Uterus (tissue), 4 donors: ENCODE results near the gene JADE3. TPM values are rescaled to one million over a fixed set of nuclear protein-coding genes. Genes with fewer than 3 reads are reported as not detected.
A peak's percentile ranks its signal among the peaks of the same experiment; 100 is the strongest.

ENCODE experiments used
- DNase-seq, 2 donors: peaks; one replicate each; pipeline ENCODE4 v3.0.0-alpha.2; 2019 to 2020
- H3K27ac ChIP-seq, 2 donors: fragments of 200-600 bp; sonication (generic); 1 replicate in 1 of 2; 2 replicates in 1 of 2; pipeline ENCODE4 v1.5.1; 2016 to 2018
- H3K27me3 ChIP-seq, 2 donors: fragments of 200-600 bp; sonication (generic); one replicate each; pipeline ENCODE4 v1.5.1; 2018 to 2019; ENCODE audit warnings: control low read depth in 1 of 2
- H3K36me3 ChIP-seq, 2 donors: fragments of 200-600 bp; sonication (generic); one replicate each; pipeline ENCODE4 v1.5.1; 2019; ENCODE audit warnings: control low read depth in 1 of 2
- H3K4me1 ChIP-seq, 2 donors: fragments of 200-600 bp; sonication (generic); one replicate each; pipeline ENCODE4 v1.5.1; 2018 to 2019; ENCODE audit warnings: control low read depth in 1 of 2
- H3K4me3 ChIP-seq, 2 donors: fragments of 200-600 bp; sonication (generic); 1 replicate in 1 of 2; 2 replicates in 1 of 2; pipeline ENCODE4 v1.5.1; 2018 to 2019; ENCODE audit warnings: mild to moderate bottlenecking in 1 of 2
- H3K9me3 ChIP-seq, 2 donors: fragments of 200-600 bp; sonication (generic); one replicate each; pipeline ENCODE4 v1.5.1; 2019; ENCODE audit warnings: control low read depth in 1 of 2
- CTCF ChIP-seq, 4 experiments: fragments of 200-600 bp in 2 of 4; fragments of 450-650 bp in 2 of 4; sonication (generic) in 2 of 4; IDR thresholded peaks; one replicate each; pipeline ENCODE4 v1.5.1; 2016 to 2019; ENCODE audit warnings: antibody characterized with exemption in 4 of 4, mild to moderate bottlenecking in 2 of 4, moderate library complexity in 1 of 4
- POLR2A ChIP-seq, 2 donors: fragments of 450-650 bp; IDR thresholded peaks; one replicate each; pipeline ENCODE4 v1.6.1; 2016; ENCODE audit warnings: antibody characterized with exemption in 2 of 2, mild to moderate bottlenecking in 1 of 2, moderate library complexity in 1 of 2
- intact Hi-C: fragments of 100-400 bp; cut with DNase I; formaldehyde crosslinking; loops from one replicate; pipeline ENCODE4 v1.15.1; 2023; ENCODE audit warnings: low total_unique reads
- total RNA-seq, 4 donors: library from RNA; depleted of rRNA in 3 of 4; stranded (reverse); fragments of >200 nt in 3 of 4; gene quantifications; one replicate each; pipeline versions ENCODE4 v1.1.0 to v1.2.4, GENCODE V29; 2014 to 2023
- donor health status: DM: yes; HTN: yes; CAD: no.

Gene JADE3
- total RNA-seq, 4 donors from 2014 or later: 6.9 to 15.5 (median 10.2) TPM

GRCh38 chrX:47091149-47091775, 179.0 kb downstream of the JADE3 start:
- DNase-seq: no peak
- intact Hi-C loops: no loop called here
- no peak overlapping the region for H3K4me3 ChIP-seq
- H3K9me3 ChIP-seq: no peaks in the 10 kb centered on the region
- no peaks in the 10 kb centered on the region for H3K27me3 ChIP-seq
- TF ChIP-seq POLR2A (IDR thresholded peaks at IDR 0.05) (no peak), CTCF (IDR thresholded peaks at IDR 0.05) (no peak)
- no peaks in the 10 kb centered on the region for H3K36me3 ChIP-seq
- H3K4me1 ChIP-seq: no peaks in the 10 kb centered on the region
- no peak overlapping the region for H3K27ac ChIP-seq

GRCh38 chrX:47093248-47093647, 181.0 kb downstream of the JADE3 start:
- no peaks in the 10 kb centered on the region for H3K36me3 ChIP-seq
- TF ChIP-seq CTCF (IDR thresholded peaks at IDR 0.05) (peak in 3 of 4 experiments; percentile 31 to 50 (median 42)), POLR2A (IDR thresholded peaks at IDR 0.05) (no peak)
- no peaks in the 10 kb centered on the region for H3K4me1 ChIP-seq
- no peaks in the 10 kb centered on the region for H3K9me3 ChIP-seq
- H3K27ac ChIP-seq: no peak overlapping the region
- no peaks in the 10 kb centered on the region for H3K27me3 ChIP-seq
- H3K4me3 ChIP-seq: no peak overlapping the region
- DNase-seq: no peak
- intact Hi-C loops: no loop called here

GRCh38 chrX:47093860-47094259, 181.6 kb downstream of the JADE3 start:
- no peaks in the 10 kb centered on the region for H3K36me3 ChIP-seq
- intact Hi-C loops: no loop called here
- no peak for DNase-seq
- H3K4me1 ChIP-seq: no peaks in the 10 kb centered on the region
- no peaks in the 10 kb centered on the region for H3K27me3 ChIP-seq
- no peaks in the 10 kb centered on the region for H3K9me3 ChIP-seq
- TF ChIP-seq CTCF (IDR thresholded peaks at IDR 0.05) (no peak), POLR2A (IDR thresholded peaks at IDR 0.05) (no peak)
- H3K27ac ChIP-seq: no peak overlapping the region
- H3K4me3 ChIP-seq: no peak overlapping the region

- H3K36me3 ChIP-seq: no peaks in the 10 kb centered on the region
- intact Hi-C loops: no loop called here
- no peaks in the 10 kb centered on the region for H3K9me3 ChIP-seq
- H3K4me1 ChIP-seq: no peaks in the 10 kb centered on the region
- H3K27me3 ChIP-seq: no peaks in the 10 kb centered on the region
- H3K4me3 ChIP-seq: no peak overlapping the region
- no peak for DNase-seq
- H3K27ac ChIP-seq: no peak overlapping the region
- TF ChIP-seq CTCF (IDR thresholded peaks at IDR 0.05) (no peak), POLR2A (IDR thresholded peaks at IDR 0.05) (no peak)
These were observed 184.8 kb downstream of the JADE3 start for GRCh38 chrX:47097018-47097417.

- Histone ChIP-seq H3K4me1 (no peaks in the 10 kb centered on the region), H3K27me3 (no peaks in the 10 kb centered on the region), H3K36me3 (no peaks in the 10 kb centered on the region), H3K9me3 (no peaks in the 10 kb centered on the region), H3K4me3 (no peak overlapping the region), H3K27ac (no peak overlapping the region)
- DNase-seq: no peak
- intact Hi-C loops: no loop called here
- TF ChIP-seq CTCF (IDR thresholded peaks at IDR 0.05) (no peak), POLR2A (IDR thresholded peaks at IDR 0.05) (no peak)
These were observed 186.3 kb downstream of the JADE3 start for GRCh38 chrX:47098338-47099094.
